ENCODE measurements around the gene MAF.

DNA sequence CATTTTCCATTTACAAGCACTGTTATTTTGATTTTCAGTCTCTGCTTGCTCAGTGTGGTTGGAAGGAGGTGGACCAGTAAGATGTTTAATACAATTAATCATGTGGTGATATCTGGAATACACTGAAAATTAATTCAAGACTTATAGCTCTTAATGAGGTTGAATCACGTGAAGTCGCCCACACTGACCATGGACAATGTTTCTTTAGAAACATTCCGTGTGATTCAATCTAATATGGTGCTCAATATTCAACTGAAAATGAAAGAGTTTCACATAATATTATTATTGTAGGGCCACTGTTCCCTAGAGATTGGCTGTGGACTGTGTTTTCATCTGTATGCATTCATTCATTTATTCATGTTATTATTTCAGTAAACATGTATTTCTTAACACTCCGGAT is 45.2 kb upstream of the MAF start:
- TF ChIP-seq, protein P1, sequence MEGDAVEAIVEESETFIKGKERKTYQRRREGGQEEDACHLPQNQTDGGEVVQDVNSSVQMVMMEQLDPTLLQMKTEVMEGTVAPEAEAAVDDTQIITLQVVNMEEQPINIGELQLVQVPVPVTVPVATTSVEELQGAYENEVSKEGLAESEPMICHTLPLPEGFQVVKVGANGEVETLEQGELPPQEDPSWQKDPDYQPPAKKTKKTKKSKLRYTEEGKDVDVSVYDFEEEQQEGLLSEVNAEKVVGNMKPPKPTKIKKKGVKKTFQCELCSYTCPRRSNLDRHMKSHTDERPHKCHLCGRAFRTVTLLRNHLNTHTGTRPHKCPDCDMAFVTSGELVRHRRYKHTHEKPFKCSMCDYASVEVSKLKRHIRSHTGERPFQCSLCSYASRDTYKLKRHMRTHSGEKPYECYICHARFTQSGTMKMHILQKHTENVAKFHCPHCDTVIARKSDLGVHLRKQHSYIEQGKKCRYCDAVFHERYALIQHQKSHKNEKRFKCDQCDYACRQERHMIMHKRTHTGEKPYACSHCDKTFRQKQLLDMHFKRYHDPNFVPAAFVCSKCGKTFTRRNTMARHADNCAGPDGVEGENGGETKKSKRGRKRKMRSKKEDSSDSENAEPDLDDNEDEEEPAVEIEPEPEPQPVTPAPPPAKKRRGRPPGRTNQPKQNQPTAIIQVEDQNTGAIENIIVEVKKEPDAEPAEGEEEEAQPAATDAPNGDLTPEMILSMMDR (IDR thresholded peaks at IDR 0.05), result no peak
- TF ChIP-seq ZFX (IDR thresholded peaks at IDR 0.05; ENCODE audit: borderline replicate concordance), result no peak
